AG20443 (cell line): ENCODE data around the gene ZNF138.
"Not testable (repeated sequence)": the region's sequence is repeated elsewhere in the genome, so short reads cannot be mapped to it uniquely, and the experiment has no call there.

Experiments used
- DNase-seq: peaks from one replicate; pipeline ENCODE4 v3.0.0; 2012; ENCODE audit warnings: low spot score, mixed read lengths

The ZNF138 gene

DNA sequence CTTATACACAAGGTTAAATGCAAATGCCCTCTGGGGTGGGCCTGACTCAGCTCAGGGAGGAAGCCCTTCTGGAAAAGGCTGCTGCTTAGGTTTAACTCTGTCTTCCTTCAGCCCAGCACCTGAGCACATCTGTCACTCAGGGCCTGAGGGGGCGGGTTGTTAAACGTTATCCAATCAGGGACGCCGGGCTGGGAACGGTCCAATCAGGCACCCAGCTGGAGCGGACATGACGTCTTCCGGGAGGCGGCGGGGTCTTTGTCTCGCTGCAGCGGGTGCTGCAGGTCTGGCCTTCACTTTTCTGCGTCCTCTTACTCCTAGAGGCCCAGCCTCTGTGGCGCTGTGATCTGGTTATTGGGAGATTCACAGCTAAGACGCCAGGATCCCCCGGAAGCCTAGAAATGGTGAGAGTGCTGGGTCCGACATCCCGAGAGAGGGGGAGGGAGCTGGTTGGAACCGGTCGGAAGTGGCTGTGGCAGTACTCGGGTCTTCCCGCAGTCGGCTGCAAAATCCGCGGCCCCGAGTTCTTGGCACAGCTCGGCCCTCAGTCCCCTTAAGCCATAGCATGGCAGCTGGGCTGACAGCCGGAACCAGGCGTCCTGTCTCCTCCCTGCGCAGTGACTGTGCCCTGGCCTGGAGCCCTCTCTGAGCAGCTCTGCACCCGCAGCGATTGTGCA is at the start of gene ZNF138:
ZNF138 (plus strand) TSS at position 258 of the 674 bp plus-strand sequence; CDS start at position 399, 141 bp downstream.
- DNase-seq: peak; percentile 97

DNA sequence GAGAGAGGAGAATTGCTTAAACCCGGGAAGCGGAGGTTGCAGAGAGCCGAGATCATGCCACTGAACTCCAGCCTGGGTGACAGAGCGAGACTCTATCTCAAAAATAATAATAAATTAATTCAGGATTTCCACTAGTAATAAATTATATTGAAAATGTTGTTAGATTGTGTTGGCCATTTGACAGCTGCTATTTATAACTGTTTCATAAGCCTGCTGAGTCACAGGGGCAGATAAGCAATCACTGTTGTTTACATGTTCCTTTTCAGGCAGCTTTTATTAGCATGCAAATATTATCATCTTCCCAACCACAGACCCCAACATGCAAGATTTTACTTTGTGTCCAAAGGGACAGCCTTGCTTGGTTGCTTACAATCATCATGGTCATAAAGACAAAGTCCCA is 49.5 kb upstream of the ZNF138 start:
- DNase-seq: no peak

DNA sequence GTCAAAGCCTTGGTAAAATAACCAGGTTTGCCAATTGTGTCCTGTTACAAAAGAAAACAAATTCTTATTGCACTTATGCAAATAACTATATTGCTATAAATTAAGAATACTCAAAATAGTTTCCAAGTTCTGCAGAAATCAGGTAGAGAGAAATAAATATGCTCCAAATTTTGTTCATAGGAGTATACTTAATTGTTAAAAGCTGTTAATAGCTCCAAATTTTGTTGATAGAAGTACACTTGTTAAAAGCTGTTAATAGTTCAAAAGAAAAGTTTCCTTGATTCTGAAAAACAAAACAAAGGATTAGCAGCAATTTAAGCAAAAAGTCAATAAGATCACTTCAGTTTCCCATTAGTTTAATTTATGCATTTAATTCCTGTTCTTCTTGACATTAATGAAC is 46.4 kb upstream of the ZNF138 start:
- DNase-seq: no peak

DNA sequence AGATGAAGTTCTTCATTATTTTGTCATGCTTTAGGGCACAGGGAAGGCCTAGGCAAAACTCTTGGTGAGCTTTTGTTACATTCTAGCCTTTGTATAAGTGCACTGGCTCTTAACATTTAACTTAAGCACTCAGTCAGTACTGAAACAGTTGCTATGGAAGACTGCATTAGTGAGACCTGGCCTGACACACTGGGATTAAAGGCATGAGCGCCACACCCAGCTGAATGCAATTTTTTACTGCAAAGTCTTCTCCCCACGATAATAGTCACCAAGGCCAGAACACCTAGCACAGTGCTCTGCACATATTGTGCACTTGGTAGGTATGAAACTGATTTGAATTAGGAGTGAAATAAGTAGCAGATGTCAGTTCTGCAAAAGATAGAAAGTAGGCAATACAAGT is 41.2 kb upstream of the ZNF138 start:
- no peak for DNase-seq

DNA sequence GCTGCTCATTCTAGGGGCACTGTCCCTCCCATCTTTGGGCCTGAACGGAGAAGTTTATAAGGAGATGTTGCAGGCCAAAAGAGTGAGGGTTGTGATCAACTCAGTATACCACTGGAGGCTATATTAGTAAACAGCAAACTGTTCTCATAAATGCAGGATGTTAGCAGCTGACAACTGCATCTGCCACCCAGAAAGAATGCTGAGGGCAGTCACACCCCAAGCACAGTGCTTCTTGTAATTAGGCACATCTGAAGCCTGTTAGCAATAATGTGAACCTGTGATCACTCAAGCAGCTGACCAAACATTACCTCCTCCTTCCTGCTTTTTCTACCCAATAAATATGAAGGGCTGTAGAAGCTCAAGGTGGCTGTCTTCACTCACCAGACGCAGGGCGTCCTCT is 38.4 kb upstream of the ZNF138 start:
- no peak for DNase-seq

DNA sequence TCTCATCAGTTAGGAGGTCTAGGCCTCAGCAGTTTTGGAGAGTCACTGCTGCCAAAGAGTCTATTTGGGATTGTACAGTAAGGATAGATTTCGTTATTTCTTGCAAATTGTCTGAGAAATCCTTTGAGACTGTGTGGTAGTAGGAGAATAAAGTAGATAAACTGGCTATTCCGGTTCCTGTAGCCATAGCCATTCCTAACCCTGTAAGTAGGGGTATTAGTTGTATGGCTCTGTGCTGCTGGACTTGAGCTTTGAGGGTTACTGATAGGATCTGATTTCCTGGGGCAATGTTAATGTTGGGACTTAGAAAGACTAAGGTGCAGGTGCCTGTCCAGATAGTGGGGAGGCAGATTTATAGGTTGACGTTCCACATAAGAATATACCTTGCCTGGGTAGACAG is 36.1 kb upstream of the ZNF138 start:
- DNase-seq: no peak

DNA sequence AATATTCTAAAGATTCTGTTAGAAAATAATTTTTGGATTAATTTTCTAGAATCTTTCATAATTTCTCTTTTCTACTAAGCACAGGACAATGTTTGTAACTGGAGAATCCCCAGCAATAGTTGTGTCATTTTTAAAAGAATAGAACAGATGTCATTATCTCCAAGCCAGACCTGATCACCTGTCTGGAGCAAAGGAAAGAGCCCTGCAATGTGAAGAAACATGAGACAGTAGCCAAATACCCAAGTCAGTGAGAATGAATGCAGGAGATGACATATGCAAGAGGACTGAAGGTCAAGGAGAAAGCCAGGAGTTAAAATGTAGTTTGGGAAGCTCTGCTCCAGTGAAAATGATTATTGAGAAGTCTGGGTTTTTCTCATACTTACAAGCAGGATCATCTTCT is 25.4 kb upstream of the ZNF138 start:
- DNase-seq: no peak

DNA sequence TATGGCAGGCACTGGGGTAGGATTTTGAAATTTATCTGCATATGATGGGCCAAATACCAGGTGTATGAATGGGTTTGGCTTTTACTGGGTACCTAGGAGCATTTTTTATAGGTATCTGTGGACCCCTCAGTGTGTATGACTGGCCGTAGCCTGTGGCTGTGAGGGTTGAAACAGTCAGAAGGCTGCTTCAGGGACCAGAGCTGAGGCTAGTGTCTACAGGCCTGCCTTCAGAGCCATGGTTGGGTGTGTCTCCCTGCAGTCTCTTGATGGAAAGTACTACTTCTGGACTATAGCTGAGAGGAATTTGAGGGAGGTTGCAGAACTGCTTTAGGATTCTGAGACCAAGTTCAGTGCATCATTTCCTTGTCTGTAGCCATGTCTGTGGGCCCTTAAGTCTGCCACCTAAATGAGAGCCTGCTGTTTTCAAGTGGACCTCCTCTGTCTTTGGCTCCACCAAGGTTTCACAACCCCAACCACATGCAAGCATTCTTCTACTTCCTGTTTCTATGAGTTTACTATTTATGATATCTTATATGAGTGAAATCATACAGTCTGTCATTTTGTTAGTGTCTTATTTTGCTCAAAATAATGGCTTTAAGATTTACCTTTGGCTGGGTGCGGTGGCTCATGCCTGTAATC is 19.9 kb upstream of the ZNF138 start:
- DNase-seq: no peak

DNA sequence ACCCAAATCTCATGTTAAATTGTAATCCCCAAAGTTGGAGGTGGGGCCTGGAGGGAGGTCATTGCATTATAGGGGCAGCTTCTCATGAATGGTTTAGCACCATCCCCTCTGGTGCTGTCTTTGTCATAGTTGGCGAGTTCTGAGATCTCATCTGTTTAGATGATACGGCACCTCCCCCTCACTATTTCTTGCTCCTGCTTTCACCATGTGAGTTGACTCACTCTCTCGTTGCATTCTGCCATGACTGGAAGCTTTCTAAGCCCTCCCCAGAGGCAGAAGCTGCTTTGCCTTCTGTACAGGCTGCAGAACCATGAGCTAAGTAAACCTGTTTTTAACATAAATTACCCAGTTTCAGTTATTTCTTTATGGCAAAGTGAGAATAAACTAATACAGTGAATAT is 18.9 kb upstream of the ZNF138 start:
- no peak for DNase-seq

DNA sequence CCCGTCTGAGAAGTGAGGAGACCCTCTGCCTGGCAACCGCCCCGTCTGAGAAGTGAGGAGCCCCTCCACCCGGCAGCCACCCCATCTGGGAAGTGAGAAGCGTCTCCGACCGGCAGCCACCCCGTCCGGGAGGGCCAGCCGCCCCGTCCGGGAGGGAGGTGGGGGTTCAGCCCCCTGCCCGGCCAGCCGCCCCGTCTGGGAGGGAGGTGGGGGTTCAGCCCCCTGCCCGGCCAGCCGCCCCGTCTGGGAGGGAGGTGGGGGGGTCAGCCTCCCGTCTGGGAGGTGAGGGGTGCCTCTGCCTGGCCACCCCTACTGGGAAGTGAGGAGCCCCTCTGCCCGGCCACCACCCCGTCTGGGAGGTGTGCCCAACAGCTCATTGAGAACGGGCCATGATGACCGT is 9.4 kb upstream of the ZNF138 start:
- not testable (repeated sequence) for DNase-seq

DNA sequence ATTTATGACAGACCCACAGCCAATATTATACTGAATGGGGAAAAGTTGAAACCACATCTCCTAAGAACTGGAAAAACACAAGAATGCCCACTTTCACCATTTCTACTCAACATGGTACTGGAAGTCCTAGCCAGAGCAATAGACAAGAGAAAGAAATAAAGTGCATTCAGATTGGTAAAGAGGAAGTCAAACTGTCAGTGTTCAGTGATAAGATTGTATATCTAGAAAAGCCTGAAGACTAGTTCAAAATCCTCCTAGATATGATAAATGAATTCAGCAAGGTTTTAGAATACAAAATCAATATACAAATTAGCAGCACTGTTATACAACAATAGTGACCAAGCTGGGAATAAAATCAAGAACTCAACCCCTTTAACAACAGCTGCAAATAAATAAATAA is 6.9 kb upstream of the ZNF138 start:
- DNase-seq: no peak

DNA sequence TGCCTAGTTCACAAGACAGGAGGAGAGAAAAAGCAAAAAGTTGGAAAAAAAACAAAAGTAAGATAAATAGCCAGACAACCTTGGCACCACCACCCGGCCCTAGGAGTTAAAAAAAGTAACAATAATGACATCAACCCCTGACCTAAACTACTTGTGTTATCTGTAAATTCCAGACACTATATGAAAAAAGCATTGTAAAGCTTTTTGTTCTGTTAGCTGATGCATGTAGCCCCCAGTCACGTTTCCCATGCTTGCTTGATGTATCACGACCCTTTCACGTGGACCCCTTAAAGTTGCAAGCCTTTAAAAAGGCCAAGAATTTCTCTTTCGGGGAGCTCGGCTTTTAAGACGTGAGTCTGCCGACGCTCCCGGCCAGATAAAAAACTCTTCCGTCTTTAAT is 5.0 kb upstream of the ZNF138 start:
- DNase-seq: not testable (repeated sequence)

DNA sequence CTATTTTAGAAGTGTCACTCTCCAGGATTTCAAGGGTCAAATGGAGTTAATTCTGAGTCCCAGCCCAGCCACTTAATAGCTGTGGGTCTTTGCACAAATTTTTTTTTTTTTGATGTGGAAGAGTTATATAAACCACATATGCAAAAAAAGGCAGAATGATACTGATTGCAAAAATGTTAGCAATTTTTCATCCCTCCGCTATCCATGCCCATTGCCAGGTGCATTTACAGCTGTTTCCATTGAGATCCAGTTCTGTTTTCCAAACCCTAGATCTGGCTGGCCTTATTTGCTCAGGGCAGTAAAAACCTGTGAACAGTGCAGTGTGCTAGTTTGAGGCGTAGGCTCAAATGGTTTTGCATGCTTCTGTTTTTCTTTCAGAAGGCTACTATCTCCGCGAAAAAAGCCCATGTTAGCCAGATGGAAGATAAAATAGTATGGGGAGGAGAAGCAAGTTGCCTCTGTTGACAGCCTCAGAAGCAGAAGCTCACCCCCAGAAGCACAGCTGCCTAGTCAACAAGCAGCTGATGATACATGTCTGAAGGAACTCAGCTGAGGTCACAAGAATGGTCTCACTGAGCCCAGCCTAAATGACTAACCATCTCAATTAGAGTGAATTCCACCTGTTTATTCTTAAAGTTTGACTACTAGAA is 997 bp upstream of the ZNF138 start:
- DNase-seq: peak; percentile 7

DNA sequence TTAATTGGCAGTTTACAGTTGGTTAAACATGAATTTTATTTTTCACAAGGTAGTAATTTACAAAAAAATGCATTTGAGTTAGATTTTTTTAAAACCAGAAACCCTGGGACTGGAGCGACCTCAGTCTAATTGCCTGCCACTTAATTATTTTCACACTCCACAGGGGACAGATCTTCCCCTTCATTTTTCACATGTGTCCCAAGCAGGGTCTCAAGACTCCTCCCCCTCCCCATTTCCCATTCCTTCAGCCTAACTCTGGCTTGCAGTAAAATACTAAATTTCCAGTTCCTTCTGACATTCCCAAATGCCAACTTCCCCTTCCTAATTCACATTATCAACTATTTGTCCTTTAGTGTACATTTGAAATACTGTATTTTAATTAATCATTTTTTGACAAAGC is 948 bp downstream of the ZNF138 start:
- no peak for DNase-seq

DNA sequence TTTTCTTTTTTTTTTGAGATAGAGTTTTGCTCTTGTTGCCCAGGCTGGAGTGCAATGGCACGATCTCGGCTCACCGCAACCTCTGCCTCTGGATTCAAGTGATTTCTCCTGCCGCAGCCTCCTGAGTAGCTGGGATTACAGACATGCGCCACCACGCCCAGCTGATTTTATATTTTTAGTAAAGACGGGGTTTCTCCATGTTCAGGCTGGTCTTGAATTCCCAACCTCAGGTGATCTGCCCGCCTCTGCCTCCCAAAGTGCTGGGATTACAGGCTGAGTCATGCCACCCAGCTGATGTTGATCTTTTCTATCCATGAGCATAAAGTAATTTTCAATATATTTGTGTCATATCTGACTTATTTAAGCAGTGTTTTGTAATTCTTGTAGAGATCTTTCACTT is 4.9 kb downstream of the ZNF138 start:
- not testable (repeated sequence) for DNase-seq

DNA sequence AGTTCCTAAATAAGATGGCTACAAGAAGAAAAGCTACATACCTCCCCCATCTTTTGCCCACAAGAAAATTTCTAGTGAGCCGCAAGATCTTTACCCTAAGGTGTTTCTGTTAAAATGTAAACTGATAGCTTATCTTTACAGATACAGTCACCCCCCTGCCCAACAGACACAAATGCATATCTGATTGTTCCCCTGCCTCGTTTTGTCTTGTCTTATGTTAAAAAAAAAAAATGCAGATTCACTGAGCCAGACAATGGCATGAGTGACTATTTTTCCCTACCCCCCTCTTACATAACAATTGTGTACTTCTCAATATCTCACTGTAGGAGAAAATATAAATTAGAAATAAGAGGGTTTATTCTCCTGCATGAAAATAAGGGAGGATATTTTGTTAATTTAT is 8.5 kb downstream of the ZNF138 start:
- DNase-seq: no peak

DNA sequence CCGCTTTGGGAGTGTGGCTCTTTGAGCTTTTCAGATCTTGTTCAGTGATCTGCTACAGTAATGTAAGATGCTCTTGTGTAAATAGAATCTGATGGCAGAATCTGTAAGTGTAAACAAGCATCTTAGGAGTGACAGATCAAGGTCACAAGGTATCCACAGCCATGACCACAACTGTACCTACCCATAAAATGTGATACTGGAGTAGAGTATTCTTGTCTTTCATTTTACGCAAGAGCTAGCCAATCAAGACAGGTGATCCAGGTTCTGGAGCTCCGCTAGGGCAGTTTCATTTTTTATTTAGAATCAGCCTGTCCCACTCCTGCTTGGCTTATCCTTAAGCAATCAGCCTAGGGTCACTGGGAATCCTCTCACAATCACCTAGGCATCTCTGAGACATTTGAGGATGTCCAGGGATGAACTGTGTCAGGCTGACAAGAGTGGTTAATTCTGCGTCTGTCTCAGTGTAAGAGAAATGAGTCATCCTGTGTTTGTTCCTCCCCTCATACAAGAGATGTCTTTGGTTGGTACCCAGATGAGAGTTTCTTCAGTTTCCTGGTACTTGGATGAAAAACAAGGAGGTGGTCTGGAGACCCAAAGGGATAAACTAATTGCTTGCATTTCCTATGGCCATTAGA is 13.6 kb downstream of the ZNF138 start:
- no peak for DNase-seq

DNA sequence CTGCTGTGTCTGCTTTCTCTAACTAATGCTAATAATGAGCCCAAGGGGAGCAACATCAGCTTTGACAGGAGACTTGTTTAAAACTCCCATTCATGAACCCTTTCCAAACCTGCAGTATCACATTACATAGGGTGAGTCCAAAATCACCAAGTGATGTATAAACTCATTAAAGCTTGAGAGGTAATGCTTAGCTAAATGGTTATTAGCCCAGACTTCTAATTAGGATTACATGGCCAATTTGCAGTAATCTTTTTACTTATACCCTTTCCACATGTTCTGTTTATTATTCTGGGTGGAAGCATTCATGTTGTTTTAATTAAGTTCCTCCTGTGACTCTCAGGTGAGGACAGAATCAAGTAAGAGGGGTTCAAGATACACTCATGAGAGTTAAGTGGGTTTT is 17.5 kb downstream of the ZNF138 start:
- DNase-seq: no peak

DNA sequence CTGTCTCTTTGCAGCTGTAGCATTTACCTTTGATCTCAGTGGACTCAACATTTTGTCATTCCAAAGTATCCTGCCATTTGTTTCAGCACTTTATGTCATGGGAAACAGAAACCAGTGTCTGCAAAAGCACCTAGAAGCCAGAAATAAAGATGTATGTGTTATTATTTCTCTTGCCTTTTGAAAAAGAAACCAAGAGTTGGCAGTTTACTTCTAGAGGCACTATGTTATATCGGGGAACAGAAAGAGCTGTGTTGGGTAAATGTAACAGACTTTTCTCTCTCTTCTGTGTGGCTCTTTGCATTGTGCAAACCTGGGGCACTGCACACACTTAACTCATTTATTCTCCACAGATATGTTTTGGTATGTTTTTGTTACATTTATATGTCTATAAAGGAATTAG is 36.7 kb downstream of the ZNF138 start:
- no peak for DNase-seq

DNA sequence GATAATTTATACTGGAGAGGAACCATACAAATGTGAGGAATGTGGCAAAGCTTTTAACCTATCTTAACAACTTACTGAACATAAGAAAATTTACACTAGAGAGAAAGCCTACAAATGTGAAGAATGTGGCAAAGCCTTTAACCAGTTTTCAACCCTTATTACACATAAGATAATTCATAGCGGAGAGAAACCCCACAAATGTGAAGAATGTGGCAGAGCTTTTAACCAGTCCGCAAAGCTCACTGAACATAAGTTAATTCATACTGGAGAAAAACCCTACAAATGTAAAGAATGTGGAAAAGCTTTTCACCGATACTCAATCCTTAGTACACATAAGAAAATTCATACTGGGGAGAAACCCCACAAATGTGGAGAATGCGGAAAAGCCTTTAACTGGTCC is 37.9 kb downstream of the ZNF138 start:
- DNase-seq: no peak

DNA sequence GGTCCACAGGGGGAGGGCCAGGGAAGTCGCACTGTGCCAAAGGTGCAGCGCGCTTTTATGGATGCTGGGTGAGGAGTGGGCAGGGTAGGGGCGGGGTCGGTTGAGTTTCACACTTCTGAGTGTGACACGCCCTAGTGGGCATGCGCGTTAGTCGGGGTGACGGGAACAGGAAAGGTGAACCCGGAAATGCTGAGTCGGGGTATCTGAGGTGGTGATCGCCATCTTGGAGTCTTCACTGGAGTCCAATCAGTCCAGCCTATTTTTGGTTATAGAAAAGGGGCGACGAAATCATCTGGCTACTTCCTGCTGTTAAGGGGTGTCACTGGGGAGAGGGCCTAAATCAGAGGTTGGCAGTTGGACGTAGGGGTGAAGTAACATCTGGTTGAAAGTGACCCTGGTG is 40.8 kb downstream of the ZNF138 start:
- no peak for DNase-seq

DNA sequence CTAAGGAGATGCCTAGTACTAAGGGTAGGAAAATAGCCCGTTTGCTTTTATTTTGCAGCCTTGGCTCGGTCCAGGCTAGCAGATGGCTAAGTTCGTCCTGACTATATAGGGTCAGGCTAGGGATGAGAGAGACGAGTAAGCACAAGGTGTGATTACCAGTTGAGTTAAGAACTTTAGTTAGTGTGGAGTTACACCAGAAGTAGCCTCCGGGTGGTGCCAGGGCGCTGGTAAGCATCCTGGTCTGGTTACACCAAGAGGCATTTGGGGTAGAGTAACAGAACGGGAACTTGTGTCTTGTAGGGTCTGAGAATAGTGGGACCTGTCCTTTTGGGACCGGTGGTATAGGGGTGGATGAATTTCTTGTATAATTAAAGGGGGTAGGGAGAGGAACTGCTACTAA is 41.6 kb downstream of the ZNF138 start:
- not testable (repeated sequence) for DNase-seq

DNA sequence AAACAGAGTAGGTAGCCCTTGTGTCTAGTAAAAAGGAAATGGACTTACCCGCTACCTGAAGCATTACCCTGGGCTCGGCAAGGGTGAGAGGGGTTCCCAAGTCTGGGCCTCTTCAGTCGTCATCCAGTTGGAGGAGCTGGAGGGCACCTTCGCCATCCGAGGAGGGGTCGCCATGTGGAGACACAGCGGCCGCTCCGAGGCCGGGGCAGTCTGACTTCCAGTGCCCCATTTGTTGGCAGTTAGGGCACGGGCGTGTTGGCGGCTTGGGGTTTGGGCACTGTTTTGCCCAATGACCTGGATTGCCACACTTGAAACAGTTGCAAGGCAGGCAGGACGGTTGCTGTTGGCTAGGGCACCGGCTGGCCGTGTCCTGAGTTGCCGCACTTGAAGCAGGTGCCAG is 43.8 kb downstream of the ZNF138 start:
- not testable (repeated sequence) for DNase-seq
